Renal cortical epithelial cell (primary cell): ENCODE results near the gene ADCY1. TPM values are rescaled to one million over a fixed set of nuclear protein-coding genes. Genes with fewer than 3 reads are reported as not detected.

Source experiments
- DNase-seq: peaks from one replicate; pipeline ENCODE4 v3.0.0-alpha.2; 2011; ENCODE audit warnings: low read depth
- total RNA-seq: library from RNA; depleted of rRNA; stranded (reverse); fragments of >200 nt; gene quantifications from 2 replicates; pipeline ENCODE4 v1.2.3, GENCODE V29; 2014

The ADCY1 gene
- total RNA-seq, 1 donor from 2014 or later: 0.10 TPM

- no peak for DNase-seq
Observed at GRCh38 chr7:45593877-45594276, 19.7 kb downstream of the ADCY1 start.

- DNase-seq: no peak
Observed at GRCh38 chr7:45594745-45595535, 20.8 kb downstream of the ADCY1 start.

GRCh38 chr7:45595809-45596664 is 21.9 kb downstream of the ADCY1 start:
- no peak for DNase-seq

- no peak for DNase-seq
Observed at GRCh38 chr7:45596665-45597095, 22.5 kb downstream of the ADCY1 start.

GRCh38 chr7:45597286-45597984 is 23.3 kb downstream of the ADCY1 start:
- no peak for DNase-seq

GRCh38 chr7:45598886-45599520 is 24.8 kb downstream of the ADCY1 start:
- DNase-seq: no peak

- DNase-seq: no peak
Observed at GRCh38 chr7:45599851-45600706, 25.9 kb downstream of the ADCY1 start.

- DNase-seq: no peak
Observed at GRCh38 chr7:45601094-45601493, 26.9 kb downstream of the ADCY1 start.

- DNase-seq: no peak
Observed at GRCh38 chr7:45601816-45602540, 27.8 kb downstream of the ADCY1 start.

- no peak for DNase-seq
Observed at GRCh38 chr7:45606050-45606449, 31.9 kb downstream of the ADCY1 start.

GRCh38 chr7:45606931-45607330 is 32.8 kb downstream of the ADCY1 start:
- no peak for DNase-seq

- no peak for DNase-seq
Observed at GRCh38 chr7:45609180-45609579, 35.0 kb downstream of the ADCY1 start.

- DNase-seq: no peak
Observed at GRCh38 chr7:45610019-45610418, 35.9 kb downstream of the ADCY1 start.

GRCh38 chr7:45610660-45611299 is 36.6 kb downstream of the ADCY1 start:
- no peak for DNase-seq

GRCh38 chr7:45617166-45617565 is 43.0 kb downstream of the ADCY1 start:
- no peak for DNase-seq

GRCh38 chr7:45622058-45622457 is 47.9 kb downstream of the ADCY1 start:
- DNase-seq: no peak

GRCh38 chr7:45623157-45623556 is 49.0 kb downstream of the ADCY1 start:
- DNase-seq: no peak

GRCh38 chr7:45623740-45624391 is 49.7 kb downstream of the ADCY1 start:
- no peak for DNase-seq

- no peak for DNase-seq
Observed at GRCh38 chr7:45624392-45624760, 50.2 kb downstream of the ADCY1 start.
